Measurements from ENCODE around the gene TUBB1. TPM values are rescaled to one million over a fixed set of nuclear protein-coding genes. Genes with fewer than 3 reads are reported as not detected.

The TUBB1 gene
- total RNA-seq, 1 donor from 2014 or later: 0.47 TPM

DNA sequence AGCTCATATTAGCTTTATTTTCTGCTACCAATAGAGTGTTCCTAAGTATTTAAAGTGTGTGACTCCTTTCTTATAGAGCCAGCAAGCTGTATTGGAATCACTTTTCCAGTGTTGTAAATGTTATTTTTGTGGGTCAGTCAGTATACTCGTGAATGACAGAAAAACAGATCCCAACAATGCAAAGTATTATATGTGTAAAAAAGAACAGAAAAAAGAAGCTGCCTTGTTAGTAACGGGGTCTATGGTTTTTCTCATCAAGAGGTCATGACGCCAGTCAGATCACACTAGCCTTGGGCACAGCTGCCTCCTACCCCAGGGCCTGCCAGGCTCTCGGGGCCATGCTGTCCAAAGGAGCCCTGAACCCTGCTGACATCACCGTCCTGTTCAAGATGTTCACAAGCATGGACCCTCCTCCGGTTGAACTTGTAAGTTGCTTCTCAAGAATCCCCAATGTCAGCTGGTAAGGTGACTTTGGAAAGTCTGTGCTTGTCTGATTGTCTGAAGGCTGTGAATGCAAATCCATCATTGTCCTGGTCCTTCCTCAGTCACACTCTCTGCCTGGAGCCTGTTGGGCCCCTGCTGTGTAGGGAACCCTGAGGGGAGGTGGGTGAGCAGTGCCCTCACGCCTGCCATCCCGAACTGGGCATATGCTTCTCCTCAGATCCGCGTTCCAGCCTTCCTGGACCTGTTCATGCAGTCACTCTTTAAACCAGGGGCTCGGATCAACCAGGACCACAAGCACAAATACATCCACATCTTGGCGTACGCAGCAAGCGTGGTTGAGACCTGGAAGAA, 28.4 kb upstream of the TUBB1 start:
- no peak for DNase-seq

DNA sequence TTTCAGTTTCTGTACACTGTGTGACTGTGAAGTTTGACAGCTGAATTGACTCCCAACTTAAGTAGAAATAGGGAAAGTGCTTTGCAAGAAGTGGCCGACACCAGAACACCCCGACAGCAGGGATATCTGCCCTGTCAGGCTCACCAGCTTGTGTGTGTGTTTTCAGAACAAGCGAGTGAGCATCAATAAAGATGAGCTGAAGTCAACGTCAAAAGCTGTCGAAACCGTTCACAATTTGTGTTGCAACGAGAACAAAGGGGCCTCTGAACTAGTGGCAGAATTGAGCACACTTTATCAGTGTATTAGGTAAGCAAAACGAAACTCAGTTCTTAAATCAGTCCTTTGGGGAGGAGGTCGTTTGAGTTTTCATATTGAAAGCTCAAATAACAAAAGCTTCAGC, 27.5 kb upstream of the TUBB1 start:
- no peak for DNase-seq

DNA sequence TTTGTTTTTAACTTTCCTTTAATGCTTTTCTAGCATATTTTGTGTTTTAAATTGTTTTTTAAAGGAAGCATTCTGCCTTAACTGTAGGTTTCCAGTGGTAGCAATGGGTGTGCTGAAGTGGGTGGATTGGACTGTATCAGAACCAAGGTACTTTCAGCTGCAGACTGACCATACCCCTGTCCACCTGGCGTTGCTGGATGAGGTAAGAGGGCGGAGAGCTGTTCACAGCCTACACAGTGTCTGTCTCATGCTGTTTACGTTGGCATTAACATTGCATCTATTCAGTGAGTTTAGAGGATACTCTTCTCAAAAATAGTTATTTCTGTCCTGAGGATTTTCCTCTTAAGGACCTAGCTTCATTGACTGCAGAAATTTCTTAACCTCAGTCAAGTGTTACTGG, 26.3 kb upstream of the TUBB1 start:
- no peak for DNase-seq

DNA sequence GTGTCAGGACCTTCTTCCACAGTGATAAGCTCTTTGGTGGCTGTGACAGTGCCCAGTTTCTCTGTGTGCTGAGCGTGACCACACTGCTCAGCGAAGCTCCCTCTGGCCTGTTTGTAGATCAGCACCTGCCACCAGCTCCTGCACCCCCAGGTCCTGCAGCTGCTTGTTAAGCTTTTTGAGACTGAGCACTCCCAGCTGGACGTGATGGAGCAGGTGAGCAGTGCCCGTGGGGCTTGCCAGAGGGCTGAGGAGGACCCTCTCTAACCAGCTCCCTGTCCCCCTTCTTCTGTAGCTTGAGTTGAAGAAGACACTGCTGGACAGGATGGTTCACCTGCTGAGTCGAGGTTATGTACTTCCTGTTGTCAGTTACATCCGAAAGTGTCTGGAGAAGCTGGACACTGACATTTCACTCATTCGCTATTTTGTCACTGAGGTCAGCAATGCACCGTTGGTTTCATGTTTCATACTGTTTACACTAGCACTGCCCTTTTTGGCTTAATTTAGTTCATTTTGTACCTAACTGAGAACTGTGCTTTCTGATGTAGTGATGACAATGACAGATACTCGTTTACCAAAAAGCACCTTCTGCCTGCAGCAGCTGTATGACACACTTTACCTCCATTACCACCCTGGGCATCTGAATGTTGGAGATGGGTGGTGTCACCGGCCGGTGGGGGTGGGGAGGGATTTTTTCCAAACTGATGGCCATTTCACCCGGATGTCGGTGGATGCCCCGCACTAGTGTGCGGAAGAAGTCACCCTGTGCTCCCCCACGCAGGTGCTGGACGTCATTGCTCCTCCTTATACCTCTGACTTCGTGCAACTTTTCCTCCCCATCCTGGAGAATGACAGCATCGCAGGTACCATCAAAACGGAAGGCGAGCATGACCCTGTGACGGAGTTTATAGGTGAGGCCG, 25.6 kb upstream of the TUBB1 start:
- DNase-seq: no peak

DNA sequence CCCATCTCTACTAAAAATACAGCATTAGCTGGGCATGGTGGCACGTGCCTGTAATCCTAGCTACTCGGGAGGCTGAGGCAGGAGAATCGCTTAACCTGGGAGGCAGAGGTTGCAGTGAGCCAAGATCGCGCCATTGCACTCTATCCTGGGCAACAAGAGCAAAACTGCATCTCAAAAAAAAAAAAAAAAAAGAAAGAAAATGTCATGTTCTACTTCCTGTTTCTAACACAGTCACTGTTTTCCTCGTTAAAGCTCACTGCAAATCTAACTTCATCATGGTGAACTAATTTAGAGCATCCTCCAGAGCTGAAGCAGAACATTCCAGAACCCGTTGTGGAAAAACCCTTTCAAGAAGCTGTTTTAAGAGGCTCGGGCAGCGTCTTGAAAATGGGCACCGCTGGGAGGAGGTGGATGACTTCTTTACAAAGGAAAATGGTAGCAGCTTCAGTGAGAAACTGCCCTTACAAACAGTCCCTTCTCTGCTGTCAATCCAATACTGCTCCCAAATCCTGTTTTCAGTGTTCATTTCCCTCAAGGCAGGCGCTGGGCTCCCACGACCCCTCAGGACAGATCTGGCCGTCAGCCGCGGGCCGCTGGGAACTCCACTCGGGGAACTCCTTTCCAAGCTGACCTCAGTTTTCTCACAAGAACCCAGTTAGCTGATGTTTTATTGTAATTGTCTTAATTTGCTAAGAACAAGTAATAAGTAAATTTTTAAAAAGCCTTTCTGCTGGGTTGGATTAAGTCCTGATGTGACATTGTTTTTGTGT, 24.7 kb upstream of the TUBB1 start:
- DNase-seq: no peak

- DNase-seq: no peak
Measured at GRCh38 chr20:58995461-58996225, 23.6 kb upstream of the TUBB1 start.

DNA sequence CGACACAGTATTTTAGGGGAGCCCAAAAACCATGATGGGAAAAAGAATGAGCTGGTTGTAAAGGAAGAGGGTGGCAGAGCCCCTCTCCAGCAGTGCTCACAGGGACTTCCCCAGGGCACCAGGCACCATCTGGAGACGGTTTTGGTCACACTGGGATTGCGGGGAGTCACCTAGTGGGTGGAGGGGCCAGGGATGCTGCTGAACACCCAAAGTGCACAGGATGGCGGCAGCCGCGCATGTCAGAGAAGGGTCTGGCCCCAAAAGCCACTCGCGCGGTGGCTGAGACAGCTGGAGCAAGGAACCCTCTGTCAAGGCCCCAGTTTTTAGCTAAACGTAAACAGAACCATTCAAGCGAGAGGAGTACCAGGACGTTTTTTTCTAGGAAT, 23.0 kb upstream of the TUBB1 start:
- no peak for DNase-seq

DNA sequence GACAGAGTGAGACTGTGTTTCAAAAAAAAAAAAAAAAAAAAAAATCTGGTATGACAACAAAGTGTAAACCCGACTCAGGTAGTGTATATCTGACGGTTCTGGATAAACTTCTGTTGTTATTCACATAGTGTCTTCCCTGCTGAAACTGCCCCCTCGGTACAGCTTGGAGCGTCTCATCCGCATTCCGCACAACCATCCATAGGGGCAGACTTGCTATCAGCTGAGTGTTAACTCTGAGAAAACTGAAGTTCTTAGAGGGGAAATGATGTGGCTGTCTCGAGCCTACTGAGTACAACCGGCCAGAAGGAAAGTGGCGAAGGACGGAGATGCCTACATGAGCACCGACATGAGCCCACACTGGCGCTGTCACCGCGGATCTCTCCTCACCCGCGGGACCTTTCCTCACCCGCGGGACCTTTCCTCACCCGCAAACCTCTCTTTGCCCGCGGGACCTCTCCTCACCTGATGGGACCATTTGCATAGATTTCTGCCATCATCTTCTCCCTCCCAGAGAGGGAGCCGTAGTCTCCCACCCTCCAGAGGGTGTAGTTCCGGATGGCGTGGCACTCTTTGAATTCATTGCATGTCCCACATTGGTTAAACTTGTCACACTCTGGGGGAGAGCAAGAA, 22.0 kb upstream of the TUBB1 start:
- no peak for DNase-seq

- DNase-seq: no peak
Measured at GRCh38 chr20:58998656-58999055, 20.6 kb upstream of the TUBB1 start.

DNA sequence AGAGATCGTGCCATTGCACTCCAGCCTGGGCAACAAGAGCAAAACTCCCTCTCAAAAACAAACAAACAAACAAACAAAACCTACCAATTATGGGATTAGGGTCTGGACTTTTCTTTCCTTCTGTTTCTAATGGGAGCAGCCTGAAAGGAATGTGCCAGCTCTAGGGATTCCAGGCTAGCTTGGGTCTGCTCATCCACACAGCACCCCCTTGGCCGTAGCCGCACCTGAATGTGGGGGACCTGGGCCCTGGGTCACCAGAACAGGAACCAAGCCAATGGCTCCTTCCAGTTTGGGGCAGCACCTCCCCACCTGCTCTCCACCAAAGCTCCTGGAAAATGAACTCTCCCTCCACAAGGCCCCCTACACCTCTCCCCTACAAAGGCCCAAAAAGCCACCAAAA, 18.9 kb upstream of the TUBB1 start:
- DNase-seq: no peak

DNA sequence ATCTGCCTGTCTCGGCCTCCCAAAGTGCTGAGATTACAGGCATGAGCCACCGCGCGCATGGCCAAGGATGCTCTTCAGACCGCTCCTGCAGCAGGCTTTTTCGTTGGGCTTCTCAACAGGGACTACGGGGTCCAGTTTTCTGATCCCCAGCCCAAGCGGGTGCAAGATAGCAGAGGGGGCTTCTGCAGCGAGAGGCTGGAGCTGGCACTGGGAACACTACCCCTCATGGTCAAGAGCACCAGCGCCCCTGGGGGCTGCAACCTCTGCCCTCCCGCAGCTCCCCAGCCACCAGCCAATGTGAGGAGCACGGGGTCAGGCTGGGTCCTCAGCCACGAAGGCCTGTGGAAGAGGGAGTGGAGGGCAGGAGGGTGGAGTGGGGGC, 18.2 kb upstream of the TUBB1 start:
- DNase-seq: no peak

- no peak for DNase-seq
Measured at GRCh38 chr20:59001449-59002171, 17.6 kb upstream of the TUBB1 start.

GRCh38 chr20:59002388-59002787, 16.8 kb upstream of the TUBB1 start:
- no peak for DNase-seq

GRCh38 chr20:59002874-59003399, 16.3 kb upstream of the TUBB1 start:
- no peak for DNase-seq

GRCh38 chr20:59003836-59004492, 15.3 kb upstream of the TUBB1 start:
- DNase-seq: no peak

DNA sequence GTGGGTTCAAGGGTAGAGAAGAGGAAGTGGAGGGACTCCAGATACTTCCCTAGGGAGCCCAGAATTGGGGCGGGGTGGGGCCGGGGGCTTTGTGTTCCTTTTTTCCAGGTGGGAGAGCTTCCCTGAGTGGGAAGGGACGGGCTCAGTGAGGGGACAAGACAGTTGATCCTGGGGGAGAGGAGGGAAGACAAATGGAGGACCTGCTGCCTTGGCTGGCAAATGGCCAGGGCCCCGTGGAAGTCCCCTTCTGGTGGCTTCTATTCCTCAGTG, 14.8 kb upstream of the TUBB1 start:
- no peak for DNase-seq

GRCh38 chr20:59004763-59005522, 14.3 kb upstream of the TUBB1 start:
- no peak for DNase-seq

DNA sequence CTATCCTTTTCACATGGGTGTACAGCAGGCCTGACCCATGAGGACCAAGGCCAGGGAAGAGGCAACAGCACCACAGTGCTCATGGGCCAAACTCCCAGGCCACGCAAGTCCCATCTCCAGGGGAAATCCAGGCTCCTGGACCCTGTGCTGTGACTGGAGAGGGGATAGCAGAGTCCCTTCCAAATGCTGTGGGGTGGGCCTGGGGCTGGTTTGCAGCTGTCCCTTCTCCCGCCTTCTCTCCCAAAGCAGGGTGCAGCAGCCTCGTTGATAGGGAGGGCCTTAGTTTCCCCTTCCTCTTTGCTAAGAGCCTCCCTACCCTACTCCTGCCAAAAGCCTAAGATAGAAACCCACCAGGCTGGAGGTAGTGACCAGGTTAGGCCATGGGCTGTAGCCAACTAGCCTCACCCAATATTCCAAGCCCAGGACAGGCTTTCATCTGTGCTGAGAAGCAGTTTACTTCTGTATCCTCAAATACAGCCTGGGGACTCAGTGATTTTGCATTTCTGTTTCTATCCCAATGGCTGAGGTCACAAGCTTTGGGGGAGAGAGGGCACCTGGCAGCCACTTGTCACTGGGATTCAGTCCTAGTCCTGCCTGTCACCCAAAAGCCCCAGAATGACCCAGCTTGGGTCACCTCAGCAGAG, 13.6 kb upstream of the TUBB1 start:
- no peak for DNase-seq
